Left hindlimb (tissue), 1 donor: Measurements from ENCODE around the gene ADAMTS16.
"Not testable (repeated sequence)": the region's sequence is repeated elsewhere in the genome, so short reads cannot be mapped to it uniquely, and the experiment has no call there.

Experiments used
- DNase-seq: peaks from one replicate; pipeline ENCODE4 v3.0.0-alpha.2; 2018

Gene ADAMTS16

GRCh38 chr5:5139777-5140478, at the start of gene ADAMTS16:
ADAMTS16 (plus strand) TSS chr5:5140330; CDS start chr5:5140468, 138 bp downstream.
- no peak for DNase-seq

GRCh38 chr5:5092149-5092548, 48.0 kb upstream of the ADAMTS16 start:
- no peak for DNase-seq

- DNase-seq = no peak
Observed at GRCh38 chr5:5100635-5101034, 39.5 kb upstream of the ADAMTS16 start.

GRCh38 chr5:5101676-5102075, 38.5 kb upstream of the ADAMTS16 start:
- DNase-seq = no peak

GRCh38 chr5:5103245-5103644, 36.9 kb upstream of the ADAMTS16 start:
- no peak for DNase-seq

GRCh38 chr5:5104550-5104949, 35.6 kb upstream of the ADAMTS16 start:
- DNase-seq = no peak

GRCh38 chr5:5105531-5105930, 34.6 kb upstream of the ADAMTS16 start:
- DNase-seq = no peak

- no peak for DNase-seq
Observed at GRCh38 chr5:5116956-5117355, 23.2 kb upstream of the ADAMTS16 start.

GRCh38 chr5:5122776-5123175, 17.4 kb upstream of the ADAMTS16 start:
- DNase-seq = no peak

GRCh38 chr5:5124231-5124630, 15.9 kb upstream of the ADAMTS16 start:
- DNase-seq = no peak

GRCh38 chr5:5126444-5126843, 13.7 kb upstream of the ADAMTS16 start:
- no peak for DNase-seq

GRCh38 chr5:5128766-5129165, 11.4 kb upstream of the ADAMTS16 start:
- no peak for DNase-seq

GRCh38 chr5:5132234-5132633, 7.9 kb upstream of the ADAMTS16 start:
- DNase-seq = no peak

- DNase-seq = no peak
Observed at GRCh38 chr5:5132693-5133295, 7.3 kb upstream of the ADAMTS16 start.

- no peak for DNase-seq
Observed at GRCh38 chr5:5134107-5134506, 6.0 kb upstream of the ADAMTS16 start.

- DNase-seq = no peak
Observed at GRCh38 chr5:5135957-5136676, 4.0 kb upstream of the ADAMTS16 start.

GRCh38 chr5:5137851-5138250, 2.3 kb upstream of the ADAMTS16 start:
- DNase-seq = not testable (repeated sequence)

- no peak for DNase-seq
Observed at GRCh38 chr5:5139336-5139776, 774 bp upstream of the ADAMTS16 start.

- DNase-seq = no peak
Observed at GRCh38 chr5:5140479-5141338, 579 bp downstream of the ADAMTS16 start.

- DNase-seq = no peak
Observed at GRCh38 chr5:5141339-5141599, 1.1 kb downstream of the ADAMTS16 start.

GRCh38 chr5:5141625-5142525, 1.7 kb downstream of the ADAMTS16 start:
- DNase-seq = no peak

GRCh38 chr5:5144441-5144840, 4.3 kb downstream of the ADAMTS16 start:
- DNase-seq = no peak
